Tibial nerve (tissue), 4 donors: ENCODE measurements around the gene LY6G6C. TPM values are rescaled to one million over a fixed set of nuclear protein-coding genes. Genes with fewer than 3 reads are reported as not detected.

Source experiments
- DNase-seq, 2 donors: peaks; one replicate each; pipeline ENCODE4 v3.0.0-alpha.2; 2019; ENCODE audit warnings: low spot score in 2 of 2
- H3K27ac ChIP-seq, 4 donors: fragments of 200-600 bp; sonication (generic) in 3 of 4; one replicate each; pipeline ENCODE4 v1.5.1; 2017 to 2019; ENCODE audit warnings: mild to moderate bottlenecking in 1 of 4
- H3K27me3 ChIP-seq, 2 donors: fragments of 200-600 bp; sonication (generic) in 1 of 2; one replicate each; pipeline versions ENCODE4 v1.5.1 to v1.6.0; 2017 to 2019
- H3K36me3 ChIP-seq, 3 donors: fragments of 200-600 bp; sonication (generic); one replicate each; pipeline ENCODE4 v1.5.1; 2018 to 2019
- H3K4me1 ChIP-seq, 4 donors: fragments of 200-600 bp; sonication (generic) in 3 of 4; one replicate each; pipeline ENCODE4 v1.5.1; 2017 to 2019
- H3K4me3 ChIP-seq, 4 donors: fragments of 200-600 bp; sonication (generic) in 3 of 4; one replicate each; pipeline ENCODE4 v1.5.1; 2017 to 2019; ENCODE audit warnings: mild to moderate bottlenecking in 1 of 4, moderate library complexity in 1 of 4
- H3K9me3 ChIP-seq, 4 donors: fragments of 200-600 bp; sonication (generic) in 3 of 4; one replicate each; pipeline ENCODE4 v1.5.1; 2017 to 2019
- CTCF ChIP-seq, 5 experiments: fragments of 200-600 bp in 3 of 5; fragments of 450-650 bp in 2 of 5; sonication (generic) in 3 of 5; IDR thresholded peaks; one replicate each; pipeline ENCODE4 v1.5.1; 2016 to 2019; ENCODE audit warnings: antibody characterized with exemption in 5 of 5, mild to moderate bottlenecking in 3 of 5, moderate library complexity in 2 of 5
- EP300 ChIP-seq, 2 donors: sonication (generic); formaldehyde crosslinking; IDR thresholded peaks; one replicate each; pipeline ENCODE4 v1.6.1; 2017; ENCODE audit warnings: antibody characterized with exemption in 2 of 2, mild to moderate bottlenecking in 1 of 2
- POLR2A ChIP-seq, 2 donors: fragments of 450-650 bp; IDR thresholded peaks; one replicate each; pipeline ENCODE4 v1.6.1; 2017; ENCODE audit warnings: antibody characterized with exemption in 2 of 2, mild to moderate bottlenecking in 2 of 2, moderate library complexity in 2 of 2
- WGBS, 2 donors: methylation state at CpG; one replicate each; pipeline ENCODE4 v1.1.5; 2018; 5-methylcytosine and 5-hydroxymethylcytosine counted together
- total RNA-seq, 4 donors: library from RNA; depleted of rRNA; stranded (reverse); fragments of >200 nt; gene quantifications; one replicate each; pipeline ENCODE4 v1.1.0, GENCODE V29; 2016

LY6G6C gene
- total RNA-seq, 4 donors from 2014 or later: not detected

- H3K36me3 ChIP-seq: peaks cover 4 to 100% (median 10%) of the 10 kb centered on the region in 3 donors
- H3K4me3 ChIP-seq: no peak overlapping the region
- DNase-seq: no peak
- no peak for TF ChIP-seq POLR2A (IDR thresholded peaks at IDR 0.05)
- TF ChIP-seq EP300 (IDR thresholded peaks at IDR 0.05): no peak
- TF ChIP-seq CTCF (IDR thresholded peaks at IDR 0.05): no peak
- WGBS, 2 donors: 70 to 80% methylated on average over 9 of the region's 9 CpGs
- no peaks in the 10 kb centered on the region for H3K9me3 ChIP-seq
- no peaks in the 10 kb centered on the region for H3K4me1 ChIP-seq
- H3K27ac ChIP-seq: peak overlapping the region in 2 of 4 donors; percentile 16 to 44
- H3K27me3 ChIP-seq: no peaks in the 10 kb centered on the region
Observed at GRCh38 chr6:31692886-31693285, 28.7 kb downstream of the LY6G6C start.

- H3K4me1 ChIP-seq: no peaks in the 10 kb centered on the region
- 63 to 71% methylated on average over 4 of the region's 4 CpGs for WGBS, 2 donors
- no peak for TF ChIP-seq CTCF (IDR thresholded peaks at IDR 0.05)
- TF ChIP-seq POLR2A (IDR thresholded peaks at IDR 0.05): no peak
- TF ChIP-seq EP300 (IDR thresholded peaks at IDR 0.05): no peak
- H3K27ac ChIP-seq: no peak overlapping the region
- DNase-seq: no peak
- no peak overlapping the region for H3K4me3 ChIP-seq
- H3K27me3 ChIP-seq: no peaks in the 10 kb centered on the region
- peaks cover 4 to 100% (median 10%) of the 10 kb centered on the region in 3 donors for H3K36me3 ChIP-seq
- no peaks in the 10 kb centered on the region for H3K9me3 ChIP-seq
Observed at GRCh38 chr6:31692353-31692752, 29.2 kb downstream of the LY6G6C start.

- Histone ChIP-seq H3K27me3 (no peaks in the 10 kb centered on the region), H3K27ac (no peak overlapping the region), H3K36me3 (peaks cover 4 to 100% (median 8%) of the 10 kb centered on the region in 3 donors), H3K4me3 (no peak overlapping the region), H3K9me3 (no peaks in the 10 kb centered on the region), H3K4me1 (no peaks in the 10 kb centered on the region)
- no peak for TF ChIP-seq EP300 (IDR thresholded peaks at IDR 0.05)
- TF ChIP-seq CTCF (IDR thresholded peaks at IDR 0.05): no peak
- TF ChIP-seq POLR2A (IDR thresholded peaks at IDR 0.05): no peak
- 91 to 92% methylated on average over 12 of the region's 12 CpGs for WGBS, 2 donors
- no peak for DNase-seq
Observed at GRCh38 chr6:31691564-31692108, 29.9 kb downstream of the LY6G6C start.

GRCh38 chr6:31691078-31691463, 30.5 kb downstream of the LY6G6C start:
- Histone ChIP-seq H3K9me3 (no peaks in the 10 kb centered on the region), H3K27ac (no peak overlapping the region), H3K36me3 (peaks cover 4 to 100% (median 5%) of the 10 kb centered on the region in 3 donors), H3K27me3 (no peaks in the 10 kb centered on the region), H3K4me1 (no peaks in the 10 kb centered on the region), H3K4me3 (no peak overlapping the region)
- WGBS, 2 donors: 89% methylated on average over 6 of the region's 6 CpGs
- TF ChIP-seq POLR2A (IDR thresholded peaks at IDR 0.05): no peak
- TF ChIP-seq EP300 (IDR thresholded peaks at IDR 0.05): no peak
- no peak for TF ChIP-seq CTCF (IDR thresholded peaks at IDR 0.05)
- DNase-seq: no peak

- no peak for DNase-seq
- 57 to 65% methylated on average over 10 of the region's 10 CpGs for WGBS, 2 donors
- no peaks in the 10 kb centered on the region for H3K27me3 ChIP-seq
- no peaks in the 10 kb centered on the region for H3K4me1 ChIP-seq
- no peak for TF ChIP-seq CTCF (IDR thresholded peaks at IDR 0.05)
- TF ChIP-seq POLR2A (IDR thresholded peaks at IDR 0.05): no peak
- TF ChIP-seq EP300 (IDR thresholded peaks at IDR 0.05): no peak
- H3K36me3 ChIP-seq: peaks cover 4 to 100% (median 5%) of the 10 kb centered on the region in 3 donors
- H3K9me3 ChIP-seq: no peaks in the 10 kb centered on the region
- no peak overlapping the region for H3K4me3 ChIP-seq
- peak overlapping the region in 1 of 4 donors; percentile 42 for H3K27ac ChIP-seq
Observed at GRCh38 chr6:31690231-31691077, 31.1 kb downstream of the LY6G6C start.
